MV-4-11 (cell line): ENCODE measurements around the gene MAP3K2.
A peak's percentile ranks its signal among the peaks of the same experiment; 100 is the strongest.
"Not testable (repeated sequence)": the region's sequence is repeated elsewhere in the genome, so short reads cannot be mapped to it uniquely, and the experiment has no call there.

Experiments
- DNase-seq: peaks from one replicate; lab custom pipeline; 2025; lab: John Stamatoyannopoulos, UW

The MAP3K2 gene

GRCh38 chr2:127420039-127420864 is 32.5 kb upstream of the MAP3K2 start:
- DNase-seq = no peak

DNA sequence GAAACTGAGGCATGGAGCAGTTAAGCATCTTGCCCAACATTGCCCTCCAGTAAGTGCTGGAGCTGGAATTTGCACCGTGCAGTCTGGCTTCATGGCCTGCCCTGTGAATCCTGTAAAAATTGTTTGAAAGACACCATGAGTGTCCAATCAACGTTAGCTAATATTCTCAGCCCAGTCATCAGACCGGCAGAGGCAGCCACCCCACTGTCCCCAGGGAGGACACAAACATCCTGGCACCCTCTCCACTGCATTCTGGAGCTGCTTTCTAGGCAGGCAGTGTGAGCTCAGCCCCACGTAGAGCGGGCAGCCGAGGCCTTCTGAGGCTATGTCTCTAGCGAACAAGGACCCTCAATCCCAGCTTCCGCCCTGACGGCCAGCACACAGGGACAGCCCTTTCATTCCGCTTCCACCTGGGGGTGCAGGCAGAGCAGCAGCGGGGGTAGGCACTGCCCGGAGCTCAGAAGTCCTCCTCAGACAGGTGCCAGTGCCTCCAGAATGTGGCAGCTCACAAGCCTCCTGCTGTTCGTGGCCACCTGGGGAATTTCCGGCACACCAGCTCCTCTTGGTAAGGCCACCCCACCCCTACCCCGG is 31.8 kb upstream of the MAP3K2 start:
- DNase-seq = no peak

- no peak for DNase-seq
Measured at GRCh38 chr2:127419112-127419430, 31.3 kb upstream of the MAP3K2 start.

- DNase-seq = no peak
Measured at GRCh38 chr2:127418300-127419111, 30.7 kb upstream of the MAP3K2 start, which contains the start of gene PROC. Gene PROC (plus strand): TSS chr2:127418427. CDS start chr2:127419943, 1,516 bp downstream.

DNA sequence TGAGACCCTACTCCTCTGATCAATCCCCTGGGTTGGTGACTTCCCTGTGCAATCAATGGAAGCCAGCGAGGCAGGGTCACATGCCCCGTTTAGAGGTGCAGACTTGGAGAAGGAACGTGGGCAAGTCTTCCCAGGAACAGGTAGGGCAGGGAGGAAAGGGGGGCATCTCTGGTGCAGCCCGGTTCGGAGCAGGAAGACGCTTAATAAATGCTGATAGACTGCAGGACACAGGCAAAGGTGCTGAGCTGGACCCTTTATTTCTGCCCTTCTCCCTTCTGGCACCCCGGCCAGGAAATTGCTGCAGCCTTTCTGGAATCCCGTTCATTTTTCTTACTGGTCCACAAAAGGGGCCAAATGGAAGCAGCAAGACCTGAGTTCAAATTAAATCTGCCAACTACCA is 29.6 kb upstream of the MAP3K2 start:
- DNase-seq = no peak

GRCh38 chr2:127416506-127417001 is 28.8 kb upstream of the MAP3K2 start:
- DNase-seq = peak; percentile 45

DNA sequence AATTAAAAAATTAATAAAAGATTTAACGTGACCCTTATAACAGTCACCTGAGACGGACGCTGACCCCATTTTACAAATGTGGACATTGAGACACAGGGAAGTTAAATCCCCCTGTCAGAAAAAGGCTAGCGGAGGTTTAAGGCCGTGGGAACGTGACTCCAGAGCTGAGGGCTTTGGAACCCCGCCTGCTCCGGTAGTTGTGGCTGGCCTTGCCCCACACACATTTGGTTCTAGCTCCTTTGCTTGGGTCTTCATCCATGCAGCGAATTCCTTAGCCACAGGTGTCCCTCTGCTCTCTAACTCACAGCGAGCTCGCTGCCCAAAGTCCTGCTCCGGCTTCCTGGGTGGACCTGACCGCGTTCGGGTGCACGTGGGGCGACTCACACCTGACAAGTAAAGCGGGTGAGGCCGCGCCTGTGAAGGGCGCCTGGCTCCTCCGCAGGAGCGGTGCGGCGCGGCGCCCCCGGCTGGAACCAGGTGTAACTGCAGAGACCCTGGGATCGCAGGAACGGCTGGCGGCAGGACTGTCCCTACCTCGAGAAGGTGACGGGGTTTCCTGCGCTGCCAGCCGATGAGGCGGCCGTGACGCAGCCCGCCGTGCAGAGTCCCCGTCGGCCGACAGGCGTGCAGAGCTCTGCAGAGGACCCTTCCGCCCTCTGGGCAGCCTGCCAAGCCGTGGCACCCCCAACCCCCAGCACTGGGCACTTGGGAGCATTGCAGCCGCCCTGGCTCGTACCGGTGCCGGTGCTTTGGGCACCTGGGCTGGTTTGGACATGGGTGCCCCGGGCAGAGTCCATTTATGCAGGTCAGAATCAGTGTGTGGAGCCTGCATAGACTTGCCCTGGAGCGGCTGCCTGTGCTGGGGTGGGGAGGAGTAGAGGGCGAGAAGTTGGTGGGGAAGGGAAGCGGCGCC is 28.1 kb upstream of the MAP3K2 start:
- no peak for DNase-seq

DNA sequence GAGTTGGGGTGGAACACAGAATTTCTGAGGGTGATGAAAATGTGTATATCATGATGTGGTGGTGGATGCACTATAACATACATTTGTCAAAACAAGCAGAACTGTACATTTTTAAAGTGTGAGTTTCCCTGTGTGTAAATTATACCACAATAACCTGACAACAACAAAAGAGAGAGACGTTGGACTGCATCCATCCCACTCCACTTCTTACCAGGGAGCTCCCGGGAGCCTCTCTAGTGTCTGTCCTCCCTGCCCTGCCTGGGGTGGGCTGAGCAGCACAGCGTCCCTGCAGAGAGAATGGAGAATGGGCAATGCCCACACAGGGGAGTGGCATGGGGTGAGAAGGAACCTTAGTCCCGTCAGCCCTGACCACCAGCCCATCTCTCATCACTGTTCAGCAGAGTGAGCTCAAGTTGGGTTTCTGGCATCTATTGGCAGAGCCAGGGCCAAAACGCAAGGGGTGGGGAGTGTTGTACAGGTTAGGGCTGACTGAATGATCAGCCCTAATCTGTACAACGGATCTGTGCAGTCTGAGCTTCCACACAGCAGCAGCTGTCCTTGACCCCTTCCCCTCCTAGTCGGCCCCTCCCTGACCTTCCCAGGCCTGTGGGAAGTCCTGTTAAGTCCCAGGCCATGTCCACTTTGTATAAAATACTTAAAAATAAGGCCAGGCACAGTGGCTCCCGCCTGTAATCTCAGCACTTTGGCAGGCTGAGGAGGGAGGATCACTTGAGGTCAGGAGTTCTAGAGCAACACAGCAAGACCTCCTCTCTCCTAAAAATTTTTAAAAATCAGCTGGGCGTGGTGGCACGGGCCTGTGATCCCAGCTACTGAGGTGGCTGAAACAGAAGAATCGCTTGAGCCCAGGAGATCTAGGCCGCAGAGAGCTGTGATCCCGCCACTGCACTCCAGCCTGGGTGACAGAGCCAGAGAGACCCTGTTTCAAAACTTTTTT is 27.1 kb upstream of the MAP3K2 start:
- no peak for DNase-seq

GRCh38 chr2:127413782-127414637 is 26.2 kb upstream of the MAP3K2 start:
- DNase-seq = no peak

- no peak for DNase-seq
Measured at GRCh38 chr2:127413200-127413599, 25.4 kb upstream of the MAP3K2 start.

DNA sequence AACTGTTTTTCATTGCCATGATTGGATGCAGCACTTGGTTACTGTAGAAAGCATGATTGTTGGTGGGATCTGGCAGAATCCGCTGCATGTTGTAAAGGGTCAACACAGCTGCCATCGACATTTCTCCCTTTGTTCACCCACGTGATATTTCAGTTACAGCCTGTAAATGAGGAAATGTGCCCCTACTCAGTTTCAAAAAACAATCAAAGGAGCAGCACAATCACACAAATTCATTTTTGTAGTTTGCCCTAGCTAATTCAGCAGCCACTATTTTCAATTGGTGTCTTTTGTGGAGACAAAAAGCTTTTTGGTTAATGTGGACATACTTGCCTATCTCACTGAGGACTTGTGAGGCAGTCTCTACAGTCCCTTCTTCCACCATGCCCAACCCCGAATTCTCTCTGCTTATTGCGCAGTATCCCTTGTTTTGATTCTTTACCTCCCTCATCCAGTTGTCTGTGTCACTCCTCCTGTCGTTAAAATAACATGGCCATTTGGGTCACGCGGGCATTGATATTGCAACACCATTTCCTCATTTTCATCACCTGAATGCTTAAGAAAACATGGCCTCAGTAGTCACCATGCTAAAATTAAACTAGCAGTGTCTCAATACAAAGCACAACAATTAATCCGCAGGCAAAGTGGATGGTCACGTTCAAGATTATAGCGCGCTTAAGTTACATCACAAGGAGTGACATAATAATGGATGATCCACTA is 24.0 kb upstream of the MAP3K2 start:
- peak; percentile 91 for DNase-seq

DNA sequence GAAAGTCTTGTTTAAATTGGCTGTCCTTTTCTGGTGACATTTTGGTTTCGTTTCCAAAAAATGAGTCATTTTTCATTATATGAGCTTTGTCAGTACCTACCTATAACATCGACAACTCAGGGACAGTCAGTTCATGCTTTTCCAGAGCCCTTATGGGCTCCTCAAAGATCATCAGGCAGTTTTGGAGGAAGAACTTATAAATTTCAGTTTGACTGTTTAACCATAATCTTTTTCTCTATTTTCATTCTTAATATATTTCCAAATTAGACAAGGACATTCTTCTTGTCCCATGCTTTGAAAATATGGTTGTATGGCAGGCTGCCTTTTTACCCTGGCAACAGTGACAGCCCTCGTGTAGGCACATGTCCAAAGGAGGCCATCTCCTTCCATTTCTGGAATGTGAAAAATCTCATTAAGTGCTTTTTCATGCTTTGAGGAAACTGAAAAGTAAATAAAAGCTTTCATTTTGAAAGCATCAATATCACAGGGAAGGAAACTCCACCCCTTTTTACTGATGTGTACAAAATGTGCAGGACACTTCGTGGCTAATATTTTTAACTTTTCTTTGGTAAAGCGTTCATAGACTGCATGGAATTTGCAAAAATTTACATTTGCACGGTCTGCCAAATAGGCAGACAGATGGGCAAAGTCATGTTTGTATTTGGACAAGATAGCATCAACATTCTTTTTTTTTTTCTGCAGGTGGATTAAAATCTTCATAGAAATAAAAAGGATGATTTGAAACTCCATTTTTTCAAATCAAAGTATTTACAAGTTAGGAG is 23.3 kb upstream of the MAP3K2 start:
- DNase-seq = no peak

DNA sequence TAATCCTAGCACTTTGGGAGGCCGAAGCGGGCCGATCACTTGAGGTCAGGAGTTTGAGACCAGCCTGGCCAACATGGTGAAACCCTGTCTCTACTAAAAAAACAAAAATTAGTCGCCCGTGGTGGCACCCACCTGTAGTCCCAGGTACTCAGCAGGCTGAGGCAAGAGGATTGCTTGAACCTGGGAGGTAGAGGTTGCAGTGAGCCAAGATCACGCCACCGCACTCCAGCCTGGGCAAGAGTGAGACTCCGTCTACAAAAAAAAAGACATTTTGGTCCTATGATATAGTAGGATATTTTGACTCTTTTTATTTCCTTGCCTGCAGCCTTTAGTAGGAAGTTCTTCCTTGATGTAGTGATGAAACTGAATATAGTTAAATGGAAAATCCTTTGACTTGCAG is 21.9 kb upstream of the MAP3K2 start:
- DNase-seq = not testable (repeated sequence)

- DNase-seq = no peak
Measured at GRCh38 chr2:127408807-127409099, 21.0 kb upstream of the MAP3K2 start.

- DNase-seq = peak; percentile 68
Measured at GRCh38 chr2:127408004-127408806, 20.4 kb upstream of the MAP3K2 start.

DNA sequence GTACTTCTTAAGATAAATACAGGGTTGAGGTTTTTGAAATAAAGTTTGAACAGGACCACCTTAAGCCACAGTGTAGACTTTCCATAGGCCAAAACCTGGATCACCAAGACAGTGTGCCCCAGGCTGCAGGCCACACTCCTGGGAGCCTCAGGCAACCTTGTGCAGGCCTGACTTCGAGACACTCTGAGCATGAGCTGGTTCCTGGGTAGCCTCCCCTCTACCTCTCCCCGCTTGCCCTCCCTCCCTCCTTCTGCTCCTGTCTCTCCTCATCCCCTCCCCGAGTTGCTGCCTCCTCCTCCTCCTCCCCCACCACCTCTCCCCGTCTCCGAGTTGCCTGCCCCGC is 19.9 kb upstream of the MAP3K2 start:
- no peak for DNase-seq

DNA sequence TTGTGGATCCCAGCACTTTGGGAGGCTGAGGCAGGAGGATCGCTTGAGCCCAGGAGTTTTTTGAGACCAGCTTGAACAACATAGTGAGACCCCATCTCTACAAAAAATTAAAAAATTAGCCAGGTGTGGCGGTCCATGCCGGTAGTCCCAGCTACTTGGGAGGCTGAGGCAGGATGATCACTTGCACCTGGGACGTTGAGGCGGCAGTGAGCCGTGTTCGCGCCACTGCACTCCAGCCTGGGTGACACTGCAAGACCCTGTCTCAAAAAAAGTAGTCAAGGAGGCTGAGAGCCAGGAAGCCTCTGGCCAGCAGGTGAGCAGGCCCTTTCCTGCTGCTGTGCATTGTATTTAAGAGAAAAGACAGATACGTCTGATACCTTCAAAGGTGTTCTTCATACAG is 19.3 kb upstream of the MAP3K2 start:
- DNase-seq = no peak

- no peak for DNase-seq
Measured at GRCh38 chr2:127406454-127406853, 18.7 kb upstream of the MAP3K2 start.
